Smooth muscle cell of the brain vasculature (primary cell): ENCODE results near the gene ZNF383.
"Not testable (repeated sequence)": the region's sequence is repeated elsewhere in the genome, so short reads cannot be mapped to it uniquely, and the experiment has no call there.

Source experiments
- DNase-seq: peaks from one replicate; pipeline ENCODE4 v3.0.0-alpha.2; 2012; ENCODE audit warnings: low read depth, low spot score

ZNF383 gene

DNA sequence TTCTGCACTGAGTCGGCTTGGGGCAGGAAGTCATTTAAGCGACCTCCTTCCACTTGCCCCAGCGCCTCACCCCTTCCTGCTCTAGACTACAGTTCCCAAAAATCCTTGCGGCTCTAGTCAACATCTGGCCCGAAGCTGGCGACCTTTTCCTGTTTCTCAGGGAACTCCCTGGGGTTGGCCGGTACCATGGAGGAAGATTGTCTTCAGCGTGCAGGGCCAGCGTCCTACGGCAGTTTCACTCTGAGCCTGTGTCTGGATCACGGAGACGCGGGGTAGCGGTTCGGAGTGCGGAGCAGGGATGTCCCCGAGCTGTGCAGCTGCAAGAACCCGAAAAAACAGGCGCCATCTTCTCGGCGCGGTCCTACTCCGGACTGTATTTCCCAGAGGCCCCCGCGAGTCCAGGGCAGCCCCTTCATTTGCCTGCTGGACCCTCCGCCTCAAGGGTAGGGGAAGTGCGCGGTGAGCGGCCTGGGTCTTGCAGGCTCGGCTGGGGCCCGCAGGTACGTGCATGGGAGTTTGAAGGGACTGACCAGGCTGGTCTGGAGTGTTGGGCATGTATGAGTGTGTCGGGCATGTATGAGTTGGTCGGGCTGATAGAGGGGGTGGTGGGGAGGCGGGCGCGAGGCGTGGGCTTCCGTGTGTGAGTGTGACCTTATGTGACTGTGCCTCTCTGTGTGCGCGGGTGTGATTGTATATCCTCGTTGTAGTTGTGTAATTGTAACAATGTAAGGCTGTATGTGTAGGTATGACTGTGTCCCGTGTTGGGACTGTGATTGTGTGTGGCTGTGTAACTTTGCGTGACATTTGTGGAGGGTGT, at the start of gene ZNF383:
Gene ZNF383 (plus strand): TSS at position 440 of the 817 bp plus-strand sequence. CDS start 12,240 bp downstream, outside the sequence.
- peak; percentile 70 for DNase-seq

- peak; percentile 89 for DNase-seq
Observed at GRCh38 chr19:37172368-37173366, 45.3 kb upstream of the ZNF383 start, which contains the start of gene ZNF585A. Gene ZNF585A, minus strand, starts transcription at chr19:37172695. Its CDS starts 2,785 bp downstream, at chr19:37169910.

DNA sequence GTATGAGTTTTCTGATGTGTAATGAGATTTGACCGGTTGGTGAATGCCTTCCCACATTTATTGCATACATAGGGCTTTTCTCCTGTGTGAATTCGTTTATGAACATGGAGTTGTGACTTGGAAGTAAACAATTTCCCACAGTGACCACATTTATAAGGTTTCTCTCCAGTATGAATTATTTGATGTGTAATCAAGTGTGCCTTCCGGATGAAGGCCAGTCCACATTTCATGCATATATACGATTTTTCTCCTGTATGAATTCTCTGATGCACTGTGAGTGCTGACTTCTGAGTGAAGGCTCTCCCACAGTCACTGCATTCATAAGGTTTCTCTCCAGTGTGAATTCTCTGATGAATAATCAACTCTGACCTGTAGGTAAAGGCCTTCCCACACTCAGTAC, 31.9 kb upstream of the ZNF383 start:
- not testable (repeated sequence) for DNase-seq

- DNase-seq: not testable (repeated sequence)
Observed at GRCh38 chr19:37195248-37195647, 22.8 kb upstream of the ZNF383 start.

DNA sequence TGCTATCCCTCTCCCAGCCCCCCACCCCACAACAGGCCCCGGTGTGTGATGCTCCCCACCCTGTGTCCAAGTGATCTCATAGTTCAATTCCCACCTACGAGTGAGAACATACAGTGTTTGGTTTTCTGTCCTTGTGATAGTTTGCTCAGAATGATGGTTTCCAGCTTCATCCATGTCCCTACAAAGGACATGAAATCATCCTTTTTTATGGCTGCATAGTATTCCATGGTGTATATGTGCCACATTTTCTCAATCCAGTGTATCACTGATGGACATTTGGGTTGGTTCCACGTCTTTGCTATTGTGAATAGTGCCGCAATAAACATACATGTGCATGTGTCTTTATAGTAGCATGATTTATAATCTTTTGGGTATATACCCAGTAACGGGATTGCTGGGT, 20.9 kb upstream of the ZNF383 start:
- DNase-seq: not testable (repeated sequence)

- DNase-seq: no peak
Observed at GRCh38 chr19:37197768-37198167, 20.2 kb upstream of the ZNF383 start.

GRCh38 chr19:37217480-37217774, 587 bp upstream of the ZNF383 start:
- no peak for DNase-seq

DNA sequence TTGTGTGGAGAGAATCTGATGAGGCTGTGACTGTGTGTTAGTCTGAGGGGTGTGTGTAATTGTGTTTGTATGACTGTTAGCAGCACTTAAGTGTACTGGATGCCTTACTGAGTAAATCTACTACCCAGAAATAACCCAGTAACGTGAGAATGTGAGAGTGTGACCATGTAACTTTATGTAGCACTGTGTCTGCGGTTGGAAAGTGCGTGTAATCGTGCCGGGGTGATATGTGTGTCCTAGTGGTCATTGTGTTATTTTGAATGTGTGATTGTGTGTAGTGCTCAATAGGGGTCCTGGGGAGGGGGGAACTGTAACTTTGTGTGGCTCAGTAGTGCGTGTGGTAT, 550 bp downstream of the ZNF383 start:
- DNase-seq: no peak

- no peak for DNase-seq
Observed at GRCh38 chr19:37220383-37220782, 2.4 kb downstream of the ZNF383 start.

DNA sequence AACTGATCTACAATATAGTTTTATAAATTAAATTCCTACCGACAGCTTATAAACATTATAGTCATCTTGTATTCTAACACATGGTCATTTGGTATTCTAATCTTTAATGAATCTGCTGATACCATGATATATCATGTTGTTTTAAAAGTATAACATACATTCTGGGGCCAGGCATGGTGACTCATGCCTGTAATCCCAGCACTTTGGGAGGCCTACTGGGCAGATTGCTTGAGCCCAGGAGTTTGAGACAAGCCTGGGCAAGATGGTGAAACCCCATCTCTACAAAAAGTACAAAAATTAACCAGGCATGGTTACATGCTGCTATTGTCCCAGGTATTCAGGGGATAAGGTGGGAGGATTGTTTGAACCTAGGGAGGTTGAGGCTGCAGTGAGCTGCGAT, 3.1 kb downstream of the ZNF383 start:
- no peak for DNase-seq

DNA sequence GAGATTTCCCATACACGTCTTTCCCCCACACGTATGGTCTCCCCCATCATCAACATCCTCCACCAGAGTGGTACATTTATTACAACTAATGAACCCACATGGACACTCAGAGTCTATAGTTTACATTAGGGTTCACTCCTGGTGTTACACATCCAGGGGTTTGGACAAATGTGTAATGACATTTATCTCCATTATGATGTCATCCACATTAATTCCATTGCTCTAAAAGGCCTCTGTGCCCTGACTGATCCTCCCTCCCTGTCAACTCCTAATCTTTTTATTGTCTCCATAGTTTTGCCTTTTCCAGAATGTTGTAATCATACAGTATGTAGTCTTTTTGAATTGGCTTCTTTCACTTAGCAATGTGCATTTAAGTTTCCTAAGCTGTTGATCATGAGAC, 8.2 kb downstream of the ZNF383 start:
- no peak for DNase-seq

DNA sequence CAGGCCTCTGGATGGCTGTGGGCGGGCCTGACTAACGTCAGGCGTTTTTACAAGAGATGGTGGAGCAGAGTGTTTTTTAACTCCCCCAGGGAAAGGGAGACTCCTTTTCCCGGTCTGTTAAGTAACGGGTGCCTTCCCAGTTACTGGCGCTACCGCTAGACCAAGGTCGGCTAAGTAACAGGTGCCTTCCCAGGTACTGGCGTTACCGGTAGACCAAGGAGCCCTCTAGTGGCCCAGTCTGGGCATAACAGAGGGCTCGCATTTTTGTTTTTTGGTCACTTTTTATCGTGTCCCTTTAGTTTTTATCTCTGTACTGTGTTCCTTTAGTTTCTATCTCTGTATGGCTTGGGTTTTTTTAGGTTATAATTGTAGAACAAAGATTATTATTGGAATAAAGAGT, 10.0 kb downstream of the ZNF383 start:
- DNase-seq: no peak

DNA sequence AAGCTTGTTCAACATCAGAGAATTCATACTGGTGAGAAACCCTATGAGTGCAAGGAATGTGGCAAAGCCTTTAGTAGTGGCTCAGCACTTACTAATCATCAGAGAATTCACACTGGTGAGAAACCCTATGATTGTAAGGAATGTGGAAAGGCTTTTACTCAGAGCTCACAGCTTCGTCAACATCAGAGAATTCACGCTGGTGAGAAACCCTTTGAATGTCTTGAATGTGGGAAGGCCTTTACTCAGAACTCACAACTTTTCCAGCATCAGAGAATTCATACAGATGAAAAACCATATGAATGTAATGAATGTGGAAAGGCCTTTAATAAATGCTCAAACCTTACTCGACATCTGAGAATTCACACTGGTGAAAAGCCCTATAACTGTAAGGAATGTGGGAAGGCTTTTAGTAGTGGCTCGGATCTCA, 25.2 kb downstream of the ZNF383 start:
- no peak for DNase-seq

GRCh38 chr19:37251308-37252229, 33.6 kb downstream of the ZNF383 start:
- peak; percentile 91 for DNase-seq

- DNase-seq: not testable (repeated sequence)
Observed at GRCh38 chr19:37263028-37263427, 45.0 kb downstream of the ZNF383 start.

- DNase-seq: not testable (repeated sequence)
Observed at GRCh38 chr19:37267005-37267404, 49.0 kb downstream of the ZNF383 start.

DNA sequence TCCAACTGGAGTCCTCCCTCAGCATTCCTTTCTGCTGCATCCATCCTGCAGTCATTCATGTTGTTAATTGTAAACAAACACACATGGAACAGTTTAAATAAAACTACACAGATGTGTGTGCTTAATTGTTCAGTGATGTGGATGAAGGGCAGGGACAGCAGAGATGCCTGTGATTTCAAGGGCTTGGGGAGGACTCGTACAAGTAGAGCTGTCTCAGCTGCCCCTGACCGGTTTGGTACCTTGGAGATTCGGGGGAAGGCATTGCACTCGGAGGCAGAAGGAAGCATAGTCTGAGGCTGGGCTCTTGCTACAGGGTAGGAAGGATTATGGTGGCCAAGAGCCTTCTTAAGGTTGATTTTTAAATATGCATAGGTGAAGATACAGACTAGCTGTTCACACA, 49.7 kb downstream of the ZNF383 start:
- not testable (repeated sequence) for DNase-seq

DNA sequence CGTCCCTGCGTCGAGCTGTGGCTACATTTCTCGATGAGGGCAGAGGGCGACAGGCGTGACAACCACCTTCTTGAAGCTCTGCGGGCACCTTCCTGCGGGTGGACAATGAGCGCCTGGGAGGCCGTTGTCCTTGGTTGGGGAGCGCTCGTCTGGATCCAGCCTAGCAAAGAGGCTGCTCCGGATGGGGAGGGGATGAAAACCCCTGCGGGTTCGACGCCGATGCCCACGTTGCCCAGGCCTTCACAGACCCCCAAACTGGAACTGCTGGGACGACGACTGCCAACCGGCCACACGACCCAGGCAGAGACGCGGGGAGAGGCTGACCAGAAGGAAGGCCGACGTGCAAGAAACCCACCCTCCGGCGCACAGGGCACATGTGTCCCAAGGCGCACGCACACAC, 62.6 kb downstream of the ZNF383 start:
- DNase-seq: not testable (repeated sequence)

DNA sequence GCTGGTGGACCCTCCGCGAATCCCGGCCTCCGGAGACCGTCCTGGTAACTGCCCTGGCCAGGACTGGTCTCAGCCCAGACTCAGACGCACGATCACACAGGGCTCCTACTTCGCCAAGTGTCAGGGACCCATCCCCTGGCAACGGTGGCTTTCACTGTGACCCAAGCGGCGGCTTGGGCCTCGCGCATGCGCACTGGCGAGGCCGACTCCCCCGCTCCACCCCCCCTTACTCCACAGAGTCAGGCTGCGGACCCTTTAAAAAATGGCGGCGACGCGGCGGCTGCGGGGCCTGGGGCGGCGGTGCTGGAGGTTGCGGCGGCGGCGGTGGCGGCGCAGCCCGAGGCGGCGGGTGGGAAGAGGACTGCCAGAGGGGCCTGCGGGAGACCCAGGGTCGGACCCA, 66.0 kb downstream of the ZNF383 start:
- not testable (repeated sequence) for DNase-seq

DNA sequence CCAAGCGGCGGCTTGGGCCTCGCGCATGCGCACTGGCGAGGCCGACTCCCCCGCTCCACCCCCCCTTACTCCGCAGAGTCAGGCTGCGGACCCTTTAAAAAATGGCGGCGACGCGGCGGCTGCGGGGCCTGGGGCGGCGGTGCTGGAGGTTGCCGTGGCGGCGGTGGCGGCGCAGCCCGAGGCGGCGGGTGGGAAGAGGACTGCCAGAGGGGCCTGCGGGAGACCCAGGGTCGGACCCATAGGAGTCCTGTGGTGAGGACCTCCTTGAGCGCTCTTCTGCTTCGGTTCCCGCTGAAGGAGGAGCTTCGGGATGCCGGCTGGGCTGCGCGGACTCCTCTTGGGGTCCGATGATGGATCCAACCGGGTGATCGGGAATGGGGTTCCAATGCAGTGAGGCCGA, 71.2 kb downstream of the ZNF383 start:
- not testable (repeated sequence) for DNase-seq
